Mesenchymal stem cell (in vitro differentiated cells and primary cell): ENCODE data around the gene MAP6D1.
"Not testable (repeated sequence)": the region's sequence is repeated elsewhere in the genome, so short reads cannot be mapped to it uniquely, and the experiment has no call there.

Experiments
- DNase-seq: peaks from one replicate; pipeline ENCODE4 v3.0.0-alpha.2; 2013
- H2AFZ ChIP-seq: one replicate; pipeline ENCODE4 v1.6.1; 2013; ENCODE audit warnings: low read depth, mild to moderate bottlenecking, control low read depth, inconsistent platforms, low read length, moderate library complexity
- H2AK5ac ChIP-seq: 2 replicates; pipeline ENCODE4 v1.6.1; 2013; ENCODE audit warnings: low read length, moderate library complexity, mild to moderate bottlenecking, inconsistent platforms; ENCODE audit not compliant: severe bottlenecking
- H2BK120ac ChIP-seq: one replicate; pipeline ENCODE4 v1.6.1; 2013; ENCODE audit warnings: low read depth, mild to moderate bottlenecking, inconsistent platforms, low read length, moderate library complexity
- H2BK12ac ChIP-seq, 2 experiments: one replicate each; pipeline ENCODE4 v1.6.1; 2013; ENCODE audit warnings: inconsistent platforms in 2 of 2, low read length in 2 of 2, mild to moderate bottlenecking in 2 of 2, moderate library complexity in 2 of 2, control low read depth in 1 of 2
- H2BK15ac ChIP-seq: one replicate; pipeline ENCODE4 v1.6.1; 2013; ENCODE audit warnings: mild to moderate bottlenecking, low read depth, inconsistent platforms; ENCODE audit not compliant: poor library complexity, severe bottlenecking
- H2BK5ac ChIP-seq: 2 replicates; pipeline ENCODE4 v1.6.1; 2013; ENCODE audit warnings: low read depth, mild to moderate bottlenecking, low read length, control low read depth, inconsistent platforms; ENCODE audit not compliant: poor library complexity, severe bottlenecking
- H3K14ac ChIP-seq, 2 experiments: one replicate each; pipeline ENCODE4 v1.6.1; 2013; ENCODE audit warnings: inconsistent platforms in 2 of 2, low read length in 2 of 2, control low read depth in 1 of 2, mild to moderate bottlenecking in 1 of 2, moderate library complexity in 1 of 2
- H3K18ac ChIP-seq, 2 experiments: one replicate each; pipeline ENCODE4 v1.6.1; 2013; ENCODE audit warnings: inconsistent platforms in 2 of 2, low read length in 2 of 2, control low read depth in 1 of 2, low read depth in 1 of 2, mild to moderate bottlenecking in 1 of 2
- H3K23ac ChIP-seq, 2 experiments: one replicate each; pipeline ENCODE4 v1.6.1; 2013; ENCODE audit warnings: inconsistent platforms in 2 of 2, low read length in 2 of 2, mild to moderate bottlenecking in 2 of 2, moderate library complexity in 2 of 2, control low read depth in 1 of 2
- H3K27ac ChIP-seq: 2 replicates; pipeline ENCODE4 v1.5.1; 2013; ENCODE audit warnings: mild to moderate bottlenecking, moderate library complexity, low read length, control low read depth, inconsistent platforms; ENCODE audit not compliant: poor library complexity, severe bottlenecking
- H3K27me3 ChIP-seq, 2 experiments: 2 replicates each; pipeline versions ENCODE4 v1.6.1 to v1.7.0; 2013; ENCODE audit warnings: low read length in 2 of 2, mild to moderate bottlenecking in 2 of 2, moderate library complexity in 2 of 2, control low read depth in 1 of 2, inconsistent platforms in 1 of 2; ENCODE audit not compliant: control insufficient read depth in 1 of 2, insufficient read depth in 1 of 2
- H3K36me3 ChIP-seq, 2 experiments: 2 replicates each; pipeline versions ENCODE4 v1.6.1 to v1.7.0; 2013; ENCODE audit warnings: low read length in 2 of 2, control low read depth in 1 of 2, inconsistent platforms in 1 of 2, low read depth in 1 of 2, mild to moderate bottlenecking in 1 of 2; ENCODE audit not compliant: insufficient read depth in 2 of 2, control insufficient read depth in 1 of 2
- H3K4ac ChIP-seq, 2 experiments: one replicate each; pipeline ENCODE4 v1.6.1; 2013; ENCODE audit warnings: inconsistent platforms in 2 of 2, low read length in 2 of 2, mild to moderate bottlenecking in 2 of 2, moderate library complexity in 2 of 2, control low read depth in 1 of 2, low read depth in 1 of 2
- H3K4me1 ChIP-seq: 2 replicates; pipeline ENCODE4 v1.6.1; 2013; ENCODE audit warnings: low read depth, low read length, control low read depth; ENCODE audit not compliant: control insufficient read depth, insufficient read depth
- H3K4me2 ChIP-seq: 2 replicates; pipeline ENCODE4 v1.6.1; 2013; ENCODE audit warnings: low read length, mild to moderate bottlenecking, inconsistent platforms; ENCODE audit not compliant: poor library complexity, severe bottlenecking
- H3K4me3 ChIP-seq, 2 experiments: 2 replicates each; pipeline versions ENCODE4 v1.5.1 to v1.7.0; 2013; ENCODE audit warnings: low read length in 2 of 2, mild to moderate bottlenecking in 2 of 2, control low read depth in 1 of 2, low read depth in 1 of 2; ENCODE audit not compliant: insufficient read depth in 1 of 2
- H3K79me1 ChIP-seq: replicated peaks from 2 replicates; pipeline ENCODE4 v1.6.1; 2013; ENCODE audit warnings: mild to moderate bottlenecking, control low read depth, low read length, inconsistent platforms; ENCODE audit not compliant: poor library complexity, severe bottlenecking
- H3K9ac ChIP-seq: 2 replicates; pipeline ENCODE4 v1.7.0; 2013; ENCODE audit warnings: mild to moderate bottlenecking, low read length, moderate library complexity
- H3K9me3 ChIP-seq: 2 replicates; pipeline ENCODE4 v1.7.0; 2013; ENCODE audit warnings: mild to moderate bottlenecking, low read length; ENCODE audit not compliant: control insufficient read depth
- H4K8ac ChIP-seq: one replicate; pipeline ENCODE4 v1.6.1; 2013; ENCODE audit warnings: inconsistent platforms, mild to moderate bottlenecking, low read length, moderate library complexity
- H4K91ac ChIP-seq: one replicate; pipeline ENCODE4 v1.6.1; 2013; ENCODE audit warnings: mild to moderate bottlenecking, low read length, inconsistent platforms
- WGBS: methylation state at CpG from one replicate; pipeline ENCODE4 v1.1.7; 2013; ENCODE audit warnings: mixed read lengths; 5-methylcytosine and 5-hydroxymethylcytosine counted together

Gene MAP6D1

DNA sequence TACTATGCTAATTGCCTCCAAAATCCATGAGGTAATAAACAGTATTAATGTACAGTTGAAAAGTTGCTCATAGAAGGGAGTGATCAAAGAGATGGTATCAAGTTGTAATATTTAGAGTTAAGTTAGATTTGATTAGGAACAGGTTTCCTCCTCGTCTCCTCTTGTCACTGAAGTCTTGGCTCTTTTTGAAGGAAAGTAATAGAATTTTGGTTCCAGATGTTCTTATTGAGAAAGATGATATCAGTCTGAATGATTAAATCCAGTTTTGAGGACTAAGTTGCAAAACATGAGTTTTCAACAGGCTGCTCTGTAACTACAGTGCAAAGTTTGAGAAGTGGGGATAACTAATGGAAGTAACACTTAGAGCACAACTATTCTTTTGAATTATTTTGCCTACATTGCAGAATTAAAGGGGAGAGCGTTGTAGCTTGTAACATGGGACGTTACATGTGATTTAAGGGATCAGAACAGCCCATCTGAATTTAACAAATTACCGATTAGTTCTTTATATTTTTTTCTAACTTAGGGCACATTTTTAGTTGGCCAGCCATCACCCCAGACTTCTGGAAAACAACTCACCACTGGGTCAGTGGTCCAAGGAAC lies 48.3 kb downstream of the MAP6D1 start:
- Histone ChIP-seq H3K23ac (no peak overlapping the region), H3K79me1 (peaks cover 13% of the 10 kb centered on the region), H3K4me2 (no peak overlapping the region), H2AK5ac (no peak overlapping the region), H3K18ac (no peak overlapping the region), H3K9me3 (no peaks in the 10 kb centered on the region), H3K27me3 (no peaks in the 10 kb centered on the region), H3K9ac (no peak overlapping the region), H2BK5ac (no peak overlapping the region), H3K4me1 (no peaks in the 10 kb centered on the region), H2AFZ (no peak overlapping the region), H3K4me3 (no peak overlapping the region), H2BK120ac (no peak overlapping the region), H3K4ac (no peak overlapping the region), H4K91ac (no peak overlapping the region), H3K27ac (no peak overlapping the region), H2BK15ac (no peak overlapping the region), H4K8ac (no peak overlapping the region), H3K36me3 (peaks cover 48 to 90% of the 10 kb centered on the region in 2 experiments), H2BK12ac (no peak overlapping the region), H3K14ac (no peak overlapping the region)
- no peak for DNase-seq
- WGBS, result 94% methylated on average over 3 of the region's 4 CpGs

DNA sequence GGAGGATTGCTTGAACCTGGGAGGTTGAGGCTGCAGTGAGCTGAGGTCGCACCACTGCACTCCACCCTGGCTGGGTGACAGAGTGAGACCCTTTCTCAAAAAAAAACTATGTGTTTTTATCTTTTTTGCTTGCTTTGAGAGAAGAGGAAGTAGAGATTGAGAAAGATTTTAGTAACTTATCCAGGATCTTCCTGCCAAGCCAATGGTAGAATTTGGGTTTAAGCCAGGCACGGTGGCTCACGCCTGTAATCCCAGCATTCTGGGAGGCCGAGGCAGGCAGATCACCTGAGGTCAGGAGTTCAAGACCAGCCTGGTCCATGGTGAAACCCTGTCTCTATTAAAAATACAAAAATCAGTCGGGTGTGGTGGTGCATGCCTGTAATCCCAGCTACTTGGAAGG lies 48.9 kb downstream of the MAP6D1 start:
- DNase-seq, H3K27ac ChIP-seq, H2AK5ac ChIP-seq, H3K27me3 ChIP-seq, H3K18ac ChIP-seq, H2BK120ac ChIP-seq, H4K8ac ChIP-seq, H2AFZ ChIP-seq, H3K4me3 ChIP-seq, H3K4ac ChIP-seq, H3K14ac ChIP-seq, H3K9ac ChIP-seq, H3K23ac ChIP-seq, H2BK5ac ChIP-seq, H2BK15ac ChIP-seq, H3K9me3 ChIP-seq, H3K4me1 ChIP-seq, H4K91ac ChIP-seq, H3K4me2 ChIP-seq, H2BK12ac ChIP-seq: not testable (repeated sequence)
- peaks cover 48 to 88% of the 10 kb centered on the region in 2 experiments for H3K36me3 ChIP-seq
- WGBS, result 97% methylated on average over 5 of the region's 5 CpGs
- peaks cover 13% of the 10 kb centered on the region for H3K79me1 ChIP-seq

DNA sequence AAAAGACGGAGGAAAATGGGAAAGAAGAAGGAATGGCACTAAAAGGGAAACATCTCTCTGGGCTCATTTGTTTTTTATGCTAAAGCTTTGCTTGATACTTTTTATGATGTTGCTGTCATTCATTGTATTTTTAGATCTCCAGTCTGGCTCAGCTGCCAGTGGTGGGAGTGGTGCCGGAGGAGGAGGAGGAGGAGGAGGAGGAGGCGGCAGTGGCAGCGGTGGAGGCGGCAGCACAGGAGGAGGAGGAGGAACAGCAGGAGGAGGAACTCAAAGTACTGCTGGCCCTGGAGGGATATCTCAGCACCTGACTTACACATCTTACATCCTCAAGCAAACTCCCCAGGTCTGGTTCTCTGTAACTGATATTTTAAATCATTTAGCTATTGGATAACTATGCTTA lies 49.6 kb downstream of the MAP6D1 start:
- H2AFZ ChIP-seq, result no peak overlapping the region
- H3K9ac ChIP-seq, result no peak overlapping the region
- H2AK5ac ChIP-seq, result no peak overlapping the region
- no peak overlapping the region for H3K4me2 ChIP-seq
- H3K27ac ChIP-seq, result no peak overlapping the region
- no peaks in the 10 kb centered on the region for H3K9me3 ChIP-seq
- no peak overlapping the region for H2BK15ac ChIP-seq
- H3K4me1 ChIP-seq, result no peaks in the 10 kb centered on the region
- H4K91ac ChIP-seq, result no peak overlapping the region
- no peak overlapping the region for H3K14ac ChIP-seq
- DNase-seq, result no peak
- no peak overlapping the region for H4K8ac ChIP-seq
- no peak overlapping the region for H2BK12ac ChIP-seq
- H3K4me3 ChIP-seq, result no peak overlapping the region
- H2BK5ac ChIP-seq, result no peak overlapping the region
- no peak overlapping the region for H3K4ac ChIP-seq
- no peak overlapping the region for H3K18ac ChIP-seq
- H3K23ac ChIP-seq, result no peak overlapping the region
- H3K79me1 ChIP-seq, result peaks cover 10% of the 10 kb centered on the region
- H3K27me3 ChIP-seq, result no peaks in the 10 kb centered on the region
- no peak overlapping the region for H2BK120ac ChIP-seq
- over 99% methylated on average over 2 of the region's 5 CpGs for WGBS
- peaks cover 43 to 82% of the 10 kb centered on the region in 2 experiments for H3K36me3 ChIP-seq

DNA sequence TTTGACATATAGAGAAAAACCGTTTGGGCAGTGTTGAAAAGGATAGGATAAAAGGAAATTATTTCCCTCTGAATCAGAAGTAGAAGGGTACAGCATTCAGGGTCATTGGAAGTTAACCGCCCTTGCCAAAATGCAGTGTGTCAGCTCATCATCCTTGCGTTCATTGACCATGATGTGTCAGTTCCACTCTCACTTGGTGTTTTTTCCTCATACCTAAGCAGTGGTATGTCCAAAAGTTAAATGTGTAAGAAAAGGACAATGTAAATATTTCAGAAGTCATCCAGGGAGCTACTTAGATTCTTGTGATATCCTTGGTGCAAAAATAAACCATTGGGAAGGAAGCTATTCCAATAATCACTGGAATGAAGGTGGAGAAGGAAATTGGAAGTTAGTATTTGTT lies 50.7 kb downstream of the MAP6D1 start:
- no peak overlapping the region for H2AK5ac ChIP-seq
- H4K91ac ChIP-seq, result no peak overlapping the region
- H2BK15ac ChIP-seq, result no peak overlapping the region
- no peak overlapping the region for H3K4me2 ChIP-seq
- no peak overlapping the region for H3K23ac ChIP-seq
- H3K14ac ChIP-seq, result no peak overlapping the region
- no peak overlapping the region for H3K27ac ChIP-seq
- H3K36me3 ChIP-seq, result peaks cover 40 to 78% of the 10 kb centered on the region in 2 experiments
- no peak overlapping the region for H2BK12ac ChIP-seq
- no peak overlapping the region for H3K9ac ChIP-seq
- H2AFZ ChIP-seq, result no peak overlapping the region
- no peak overlapping the region for H2BK5ac ChIP-seq
- no peaks in the 10 kb centered on the region for H3K27me3 ChIP-seq
- H3K18ac ChIP-seq, result no peak overlapping the region
- no peak for DNase-seq
- H3K4ac ChIP-seq, result no peak overlapping the region
- WGBS, result 69% methylated on average over 3 of the region's 3 CpGs
- H3K79me1 ChIP-seq, result peaks cover 7% of the 10 kb centered on the region
- no peak overlapping the region for H3K4me3 ChIP-seq
- H2BK120ac ChIP-seq, result no peak overlapping the region
- no peaks in the 10 kb centered on the region for H3K9me3 ChIP-seq
- H3K4me1 ChIP-seq, result no peaks in the 10 kb centered on the region
- no peak overlapping the region for H4K8ac ChIP-seq
